HEK293T (cell line): ENCODE measurements around the gene PHF20.

Experiments
- CTCF ChIA-PET: fragments of 350-600 bp; formaldehyde crosslinking; extraction: SDS; loops from one replicate; lab custom pipeline; 2021; ENCODE audit warnings: antibody characterized with exemption, inconsistent platforms; lab: Yijun Ruan, JAX
- POLR2A ChIA-PET: fragments of 350-600 bp; formaldehyde crosslinking; extraction: SDS; loops from one replicate; lab custom pipeline; 2020; ENCODE audit warnings: antibody characterized with exemption, inconsistent platforms; lab: Yijun Ruan, JAX
- DNase-seq: peaks from one replicate; pipeline ENCODE4 v3.0.0; 2012; ENCODE audit warnings: mixed read lengths; ENCODE audit errors: extremely low spot score
- ARNT ChIP-seq: fragments of 450-650 bp; IDR thresholded peaks from 2 replicates; pipeline ENCODE4 v1.6.1; 2017; ENCODE audit warnings: mild to moderate bottlenecking
- BHLHE40 ChIP-seq: fragments of 450-650 bp; IDR thresholded peaks from 2 replicates; pipeline ENCODE4 v1.6.1; 2016; ENCODE audit warnings: mild to moderate bottlenecking, moderate library complexity, borderline replicate concordance
- CTBP1 ChIP-seq: fragments of 450-650 bp; IDR thresholded peaks from 2 replicates; pipeline ENCODE4 v1.6.1; 2016; ENCODE audit warnings: borderline replicate concordance
- ELF4 ChIP-seq: fragments of 450-650 bp; IDR thresholded peaks from 2 replicates; pipeline ENCODE4 v1.6.1; 2017; ENCODE audit warnings: antibody characterized with exemption
- FOXA1 ChIP-seq: fragments of 450-650 bp; IDR thresholded peaks from 2 replicates; pipeline ENCODE4 v1.6.1; 2016; ENCODE audit warnings: mild to moderate bottlenecking
- FOXK2 ChIP-seq: fragments of 450-650 bp; IDR thresholded peaks from 2 replicates; pipeline ENCODE4 v1.6.1; 2016; ENCODE audit warnings: mild to moderate bottlenecking
- FOXM1 ChIP-seq: fragments of 450-650 bp; IDR thresholded peaks from 2 replicates; pipeline ENCODE4 v1.6.1; 2017; ENCODE audit warnings: mild to moderate bottlenecking, borderline replicate concordance
- HDGF ChIP-seq: fragments of 450-650 bp; IDR thresholded peaks from 2 replicates; pipeline ENCODE4 v1.6.1; 2017; ENCODE audit warnings: antibody characterized with exemption, borderline replicate concordance
- L3MBTL2 ChIP-seq: fragments of 450-650 bp; conservative IDR thresholded peaks from 2 replicates; pipeline ENCODE4 v1.6.1; 2016; ENCODE audit warnings: mild to moderate bottlenecking
- LEF1 ChIP-seq: fragments of 450-650 bp; IDR thresholded peaks from 2 replicates; pipeline ENCODE4 v1.6.1; 2017; ENCODE audit warnings: mild to moderate bottlenecking, borderline replicate concordance
- NFRKB ChIP-seq: fragments of 450-650 bp; IDR thresholded peaks from 2 replicates; pipeline ENCODE4 v1.6.1; 2016; ENCODE audit warnings: mild to moderate bottlenecking, moderate library complexity
- PKNOX1 ChIP-seq: fragments of 450-650 bp; IDR thresholded peaks from 2 replicates; pipeline ENCODE4 v1.6.1; 2016
- SP1 ChIP-seq: fragments of 450-650 bp; IDR thresholded peaks from 2 replicates; pipeline ENCODE4 v1.6.1; 2017
- SUZ12 ChIP-seq: fragments of 450-650 bp; IDR thresholded peaks from 2 replicates; pipeline ENCODE4 v1.6.1; 2016; ENCODE audit warnings: mild to moderate bottlenecking
- TARDBP ChIP-seq: fragments of 450-650 bp; IDR thresholded peaks from 2 replicates; pipeline ENCODE4 v1.6.1; 2016
- ZNF384 ChIP-seq: fragments of 450-650 bp; IDR thresholded peaks from 2 replicates; pipeline ENCODE4 v1.6.1; 2016

Gene PHF20

DNA sequence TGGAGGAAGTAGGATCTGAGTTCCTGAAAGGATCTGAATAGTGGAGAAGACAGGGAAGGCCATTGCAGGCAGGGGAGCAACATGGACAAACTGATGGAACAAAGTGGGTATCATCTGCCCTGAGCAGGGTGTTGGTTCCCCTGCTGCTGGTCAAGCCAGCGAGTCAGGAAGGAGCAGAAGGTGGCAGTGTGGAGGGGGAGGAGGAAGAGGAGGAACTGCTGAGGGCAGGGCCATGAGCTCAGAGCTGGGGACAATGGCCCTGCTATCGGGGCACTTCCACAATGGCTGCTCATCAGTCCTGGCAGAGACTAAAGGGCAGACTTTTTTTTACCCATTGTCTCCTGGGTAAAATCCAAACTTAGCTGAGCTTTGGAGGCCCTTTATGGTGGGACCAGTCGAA lies 210.2 kb downstream of the PHF20 start:
- ChIA-PET CTCF (interaction anchor here (2.0 to 2.1 kb wide), 2 partner anchors 11 to 28 kb away, joined by 7 to 10 read pairs; partner anchors contain the start of gene SCAND1), POLR2A (interaction anchor here (3.5 kb wide), 1 partner anchor 28 kb away, joined by 15 read pairs; the partner anchor contains the start of gene SCAND1)
- DNase-seq: no peak
- TF ChIP-seq FOXK2 (no peak), NFRKB (no peak), PKNOX1 (no peak), HDGF (no peak), SUZ12 (no peak), ZNF384 (no peak), ELF4 (no peak), FOXA1 (no peak), FOXM1 (no peak), SP1 (no peak), BHLHE40 (no peak), CTBP1 (no peak)

- no peak for TF ChIP-seq BHLHE40
- no peak for TF ChIP-seq SUZ12
- TF ChIP-seq PKNOX1: no peak
- no peak for TF ChIP-seq TARDBP
- TF ChIP-seq FOXA1: no peak
- no peak for TF ChIP-seq ELF4
- TF ChIP-seq ZNF384: no peak
- no peak for TF ChIP-seq FOXK2
- TF ChIP-seq HDGF: no peak
- TF ChIP-seq ARNT: no peak
- TF ChIP-seq NFRKB: no peak
- TF ChIP-seq FOXM1: no peak
- no peak for TF ChIP-seq CTBP1
- no peak for TF ChIP-seq L3MBTL2
- no peak for TF ChIP-seq LEF1
- CTCF ChIA-PET: interaction anchor here (0.8 to 1.0 kb wide), 3 partner anchors 8 to 30 kb away, joined by 3 to 6 read pairs (median 3); partner anchors contain the start of gene SCAND1
- POLR2A ChIA-PET: interaction anchor here (0.6 to 2.0 kb wide), 2 partner anchors 30 to 315 kb away, joined by 3 to 6 read pairs; partner anchors contain the start of gene SCAND1
- no peak for DNase-seq
Observed at GRCh38 chr20:35984382-35984781, 212.6 kb downstream of the PHF20 start.

- ChIA-PET POLR2A (interaction anchor here (2.0 kb wide), 1 partner anchor 31 kb away, joined by 6 read pairs; the partner anchor contains the start of gene SCAND1), CTCF (no interaction called here)
- no peak for TF ChIP-seq BHLHE40
- no peak for TF ChIP-seq L3MBTL2
- no peak for TF ChIP-seq SUZ12
- TF ChIP-seq FOXM1: no peak
- no peak for TF ChIP-seq TARDBP
- TF ChIP-seq CTBP1: no peak
- no peak for TF ChIP-seq HDGF
- no peak for TF ChIP-seq PKNOX1
- no peak for TF ChIP-seq FOXK2
- TF ChIP-seq NFRKB: no peak
- TF ChIP-seq LEF1: no peak
- no peak for TF ChIP-seq SP1
- no peak for DNase-seq
Observed at GRCh38 chr20:35985806-35986205, 214.0 kb downstream of the PHF20 start.

GRCh38 chr20:35988910-35989463 lies 217.2 kb downstream of the PHF20 start:
- POLR2A ChIA-PET: no interaction called here
- TF ChIP-seq TARDBP: no peak
- TF ChIP-seq NFRKB: no peak
- no peak for TF ChIP-seq PKNOX1
- no peak for TF ChIP-seq ZNF384
- TF ChIP-seq ELF4: no peak
- TF ChIP-seq CTBP1: no peak
- no peak for TF ChIP-seq SUZ12
- TF ChIP-seq BHLHE40: no peak
- no peak for TF ChIP-seq FOXA1
- no peak for TF ChIP-seq FOXM1
- no peak for TF ChIP-seq L3MBTL2
- TF ChIP-seq LEF1: no peak
- TF ChIP-seq SP1: no peak
- TF ChIP-seq ARNT: no peak
- no peak for TF ChIP-seq FOXK2
- TF ChIP-seq HDGF: no peak
- CTCF ChIA-PET: no interaction called here
- DNase-seq: no peak

DNA sequence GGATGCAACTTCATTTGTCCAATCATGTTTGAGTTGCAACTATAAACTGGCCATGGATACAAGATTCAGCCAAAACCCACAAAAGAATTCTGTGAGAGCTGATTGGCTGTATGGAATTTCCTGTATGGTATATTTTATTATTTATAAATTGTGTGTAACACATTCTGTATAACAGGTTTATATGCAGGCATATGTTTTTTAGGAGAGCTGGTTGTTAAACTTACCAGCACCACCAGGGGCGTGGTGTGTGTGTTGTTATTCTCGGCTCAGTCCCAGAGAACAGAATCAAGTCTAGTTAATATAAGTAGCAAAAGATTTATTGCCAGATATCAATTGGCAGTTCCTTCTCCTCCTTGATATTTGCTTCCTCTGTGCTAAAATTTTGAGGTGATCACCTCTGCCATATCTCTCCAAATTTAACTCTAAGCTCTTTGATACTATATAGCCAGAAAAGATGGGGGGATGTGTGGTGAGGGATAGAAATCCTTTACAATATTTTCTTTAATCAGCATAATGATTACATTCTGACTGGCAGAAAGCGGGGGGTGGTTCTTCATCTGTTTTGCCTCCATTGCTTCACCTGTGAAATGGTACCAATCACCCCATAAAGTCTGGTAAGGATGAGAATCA lies 219.4 kb downstream of the PHF20 start:
- DNase-seq: peak; percentile 57
- POLR2A ChIA-PET: interaction anchor here (1.4 to 1.7 kb wide), 3 partner anchors 36 to 249 kb away, joined by 3 to 7 read pairs (median 4); partner anchors contain the start of genes RBM39 and SCAND1
- CTCF ChIA-PET: interaction anchor here (0.5 to 2.4 kb wide), 13 partner anchors 11 to 540 kb away, joined by 3 to 19 read pairs (median 3); partner anchors contain the start of gene SCAND1
- TF ChIP-seq HDGF: no peak
- TF ChIP-seq SUZ12: no peak
